Measurements from ENCODE around the gene TEDC1.

TEDC1 gene

DNA sequence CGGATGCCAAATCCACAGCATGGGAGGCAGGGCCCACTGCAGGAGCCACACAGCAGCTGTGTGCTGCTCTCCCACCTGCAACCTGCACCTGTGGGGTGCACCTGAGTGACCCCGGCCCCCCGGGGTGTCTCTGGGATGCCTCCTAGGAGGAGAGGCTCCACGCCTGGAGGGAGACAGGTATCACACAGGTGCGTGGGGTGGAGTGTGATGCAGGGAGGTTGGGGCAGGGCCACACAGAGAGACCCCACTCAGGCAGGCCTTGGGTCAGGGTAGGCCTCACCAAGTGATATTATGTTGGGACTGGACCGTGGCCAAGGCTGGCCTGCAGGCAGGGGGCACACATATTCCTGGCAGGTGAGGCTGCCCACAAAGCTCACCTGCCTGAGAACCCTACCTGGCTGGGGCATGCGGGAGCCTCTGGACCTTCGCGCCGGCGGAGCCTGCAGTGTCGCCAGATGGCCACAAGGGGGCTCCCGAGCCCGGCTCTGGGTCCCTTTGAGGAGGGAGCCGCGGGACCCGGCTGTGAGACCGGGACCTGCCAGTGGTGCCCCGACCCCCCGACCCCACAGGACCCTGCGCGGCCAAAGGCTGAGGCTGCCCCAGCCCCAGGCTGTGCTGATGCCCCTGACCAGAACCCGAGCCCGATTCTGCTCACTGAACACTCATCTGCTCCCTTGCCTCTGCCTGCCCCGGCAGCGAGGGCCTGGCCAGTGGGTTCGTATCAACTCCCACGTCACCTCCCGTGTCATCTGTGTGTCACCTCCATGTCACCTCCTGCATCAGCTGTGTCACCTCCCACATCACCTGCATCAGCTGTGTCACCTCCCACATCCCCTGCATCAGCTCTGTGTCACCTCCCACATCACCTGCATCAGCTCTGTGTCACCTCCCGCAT lies 46.8 kb downstream of the TEDC1 start:
- Histone ChIP-seq H3K9me2 (replicated peaks; ENCODE audit: control insufficient read depth, low read length) (no peaks in the 10 kb centered on the region), H3K27me3 (ENCODE audit: control insufficient read depth, low read length) (peaks cover 6% of the 10 kb centered on the region), H3K4me2 (ENCODE audit: low read length) (peak overlapping the region; percentile 43; the same call in 1 of the 2 replicates), H4K20me1 (ENCODE audit: control insufficient read depth, insufficient read depth, low read depth, low read length) (no peaks in the 10 kb centered on the region), H3K4me3 (ENCODE audit: low read length) (no peak overlapping the region), H3F3A (ENCODE audit: control insufficient read depth, insufficient read depth) (no peaks in the 10 kb centered on the region), H3K36me3 (ENCODE audit: control insufficient read depth, low read length) (no peaks in the 10 kb centered on the region), H3K9me3 (ENCODE audit: control insufficient read depth, insufficient read depth, low read length) (no peaks in the 10 kb centered on the region), H3K27ac (ENCODE audit: low read depth, low read length) (no peak overlapping the region), H3K4me1 (ENCODE audit: control insufficient read depth, low read length) (peaks cover 6% of the 10 kb centered on the region), H3K79me2 (ENCODE audit: control insufficient read depth, low read length) (no peaks in the 10 kb centered on the region)
- TF ChIP-seq, protein P1, sequence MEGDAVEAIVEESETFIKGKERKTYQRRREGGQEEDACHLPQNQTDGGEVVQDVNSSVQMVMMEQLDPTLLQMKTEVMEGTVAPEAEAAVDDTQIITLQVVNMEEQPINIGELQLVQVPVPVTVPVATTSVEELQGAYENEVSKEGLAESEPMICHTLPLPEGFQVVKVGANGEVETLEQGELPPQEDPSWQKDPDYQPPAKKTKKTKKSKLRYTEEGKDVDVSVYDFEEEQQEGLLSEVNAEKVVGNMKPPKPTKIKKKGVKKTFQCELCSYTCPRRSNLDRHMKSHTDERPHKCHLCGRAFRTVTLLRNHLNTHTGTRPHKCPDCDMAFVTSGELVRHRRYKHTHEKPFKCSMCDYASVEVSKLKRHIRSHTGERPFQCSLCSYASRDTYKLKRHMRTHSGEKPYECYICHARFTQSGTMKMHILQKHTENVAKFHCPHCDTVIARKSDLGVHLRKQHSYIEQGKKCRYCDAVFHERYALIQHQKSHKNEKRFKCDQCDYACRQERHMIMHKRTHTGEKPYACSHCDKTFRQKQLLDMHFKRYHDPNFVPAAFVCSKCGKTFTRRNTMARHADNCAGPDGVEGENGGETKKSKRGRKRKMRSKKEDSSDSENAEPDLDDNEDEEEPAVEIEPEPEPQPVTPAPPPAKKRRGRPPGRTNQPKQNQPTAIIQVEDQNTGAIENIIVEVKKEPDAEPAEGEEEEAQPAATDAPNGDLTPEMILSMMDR (IDR thresholded peaks at IDR 0.05; ENCODE audit: low read depth, low read length, poor library complexity, severe bottlenecking): peak; percentile 92
- TF ChIP-seq EZH2phosphoT487 (IDR thresholded peaks at IDR 0.05; ENCODE audit: borderline replicate concordance, low read length): no peak

DNA sequence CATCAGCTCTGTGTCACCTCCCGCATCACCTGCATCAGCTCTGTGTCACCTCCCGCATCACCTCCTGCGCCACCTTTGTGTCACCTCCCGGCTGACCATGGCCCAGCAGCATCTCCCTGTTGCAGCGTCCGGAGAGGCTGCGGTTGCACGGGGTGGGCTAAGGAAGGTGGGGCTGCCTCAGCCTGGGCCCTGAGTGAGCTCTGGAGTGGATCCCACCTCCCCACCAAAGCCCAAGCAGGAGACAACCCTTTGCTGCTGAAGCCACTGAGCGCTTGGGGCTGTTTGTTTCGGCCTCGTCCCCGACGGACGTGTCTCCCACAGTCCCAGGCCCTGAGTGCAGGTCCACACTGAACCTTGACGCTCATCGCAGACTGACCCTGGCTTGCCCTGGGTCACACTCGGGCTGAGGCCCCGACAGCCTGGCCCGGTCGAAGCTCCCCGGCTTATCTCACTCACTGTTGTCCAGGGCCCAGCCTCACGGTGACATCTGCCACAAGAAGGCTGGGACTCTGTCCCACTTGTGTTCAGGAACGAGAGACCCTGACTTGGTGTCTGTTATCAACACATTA lies 47.5 kb downstream of the TEDC1 start:
- Histone ChIP-seq H3K27ac (ENCODE audit: low read depth, low read length) (no peak overlapping the region), H3K36me3 (ENCODE audit: control insufficient read depth, low read length) (no peaks in the 10 kb centered on the region), H3K27me3 (ENCODE audit: control insufficient read depth, low read length) (peaks cover 3% of the 10 kb centered on the region), H3K9me2 (replicated peaks; ENCODE audit: control insufficient read depth, low read length) (no peaks in the 10 kb centered on the region), H3F3A (ENCODE audit: control insufficient read depth, insufficient read depth) (no peaks in the 10 kb centered on the region), H4K20me1 (ENCODE audit: control insufficient read depth, insufficient read depth, low read depth, low read length) (no peaks in the 10 kb centered on the region), H3K4me2 (ENCODE audit: low read length) (no peak overlapping the region), H3K9me3 (ENCODE audit: control insufficient read depth, insufficient read depth, low read length) (peaks cover 5% of the 10 kb centered on the region), H3K4me3 (ENCODE audit: low read length) (no peak overlapping the region), H3K4me1 (ENCODE audit: control insufficient read depth, low read length) (peaks cover 3% of the 10 kb centered on the region; the same call in 1 of the 2 replicates), H3K79me2 (ENCODE audit: control insufficient read depth, low read length) (no peaks in the 10 kb centered on the region)
- no peak for TF ChIP-seq EZH2phosphoT487 (IDR thresholded peaks at IDR 0.05; ENCODE audit: borderline replicate concordance, low read length)
- TF ChIP-seq, protein P1 (IDR thresholded peaks at IDR 0.05; ENCODE audit: low read depth, low read length, poor library complexity, severe bottlenecking): no peak

DNA sequence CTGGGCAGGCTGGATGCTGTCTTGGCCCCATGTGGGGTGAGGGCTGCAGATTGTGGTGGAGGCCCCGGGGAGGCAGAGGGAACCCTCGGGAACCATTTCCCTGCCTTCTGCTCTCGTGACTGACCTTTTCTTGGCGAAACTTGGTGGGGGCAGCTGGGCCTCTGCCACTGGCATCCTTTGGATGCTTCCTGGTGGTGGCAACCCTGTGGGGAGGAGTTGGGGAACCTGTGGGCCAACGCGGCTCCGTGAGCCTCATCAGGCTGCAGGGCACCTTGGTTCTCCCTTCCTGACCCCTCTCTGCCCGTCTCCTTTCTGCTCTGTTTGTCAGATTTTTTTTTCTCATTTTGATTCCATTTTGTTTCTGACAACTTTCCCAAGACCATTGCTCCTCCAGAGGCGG lies 49.8 kb downstream of the TEDC1 start:
- H3F3A ChIP-seq (ENCODE audit: control insufficient read depth, insufficient read depth): no peaks in the 10 kb centered on the region
- H3K27me3 ChIP-seq (ENCODE audit: control insufficient read depth, low read length): peaks cover 3% of the 10 kb centered on the region; the same call in 1 of the 2 replicates
- H3K79me2 ChIP-seq (ENCODE audit: control insufficient read depth, low read length): no peaks in the 10 kb centered on the region
- no peaks in the 10 kb centered on the region for H3K9me2 ChIP-seq (replicated peaks; ENCODE audit: control insufficient read depth, low read length)
- H3K4me2 ChIP-seq (ENCODE audit: low read length): no peak overlapping the region
- TF ChIP-seq, protein P1 (IDR thresholded peaks at IDR 0.05; ENCODE audit: low read depth, low read length, poor library complexity, severe bottlenecking): no peak
- TF ChIP-seq EZH2phosphoT487 (IDR thresholded peaks at IDR 0.05; ENCODE audit: borderline replicate concordance, low read length): no peak
- H3K4me1 ChIP-seq (ENCODE audit: control insufficient read depth, low read length): peaks cover 3% of the 10 kb centered on the region; the same call in 1 of the 2 replicates
- H4K20me1 ChIP-seq (ENCODE audit: control insufficient read depth, insufficient read depth, low read depth, low read length): no peaks in the 10 kb centered on the region
- peaks cover 8% of the 10 kb centered on the region for H3K9me3 ChIP-seq (ENCODE audit: control insufficient read depth, insufficient read depth, low read length)
- no peaks in the 10 kb centered on the region for H3K36me3 ChIP-seq (ENCODE audit: control insufficient read depth, low read length)
- H3K27ac ChIP-seq (ENCODE audit: low read depth, low read length): no peak overlapping the region
- H3K4me3 ChIP-seq (ENCODE audit: low read length): no peak overlapping the region
